Stimulated activated CD8-positive, alpha-beta memory T cell treated with anti-CD3 and anti-CD28 coated beads, Interleukin-12 subunit alpha, Interleukin-12 subunit beta, amount 100 ng/mL, for 24 hours (primary cell): ENCODE data around the gene FAAP100.

ENCODE experiments used
- DNase-seq: peaks from one replicate; pipeline ENCODE4 v3.0.0-alpha.2; 2020; ENCODE audit errors: extremely low read depth

Gene FAAP100

GRCh38 chr17:81511804-81512561, 40.2 kb downstream of the FAAP100 start:
- DNase-seq: no peak

GRCh38 chr17:81511554-81511803, 40.7 kb downstream of the FAAP100 start:
- DNase-seq: no peak

DNA sequence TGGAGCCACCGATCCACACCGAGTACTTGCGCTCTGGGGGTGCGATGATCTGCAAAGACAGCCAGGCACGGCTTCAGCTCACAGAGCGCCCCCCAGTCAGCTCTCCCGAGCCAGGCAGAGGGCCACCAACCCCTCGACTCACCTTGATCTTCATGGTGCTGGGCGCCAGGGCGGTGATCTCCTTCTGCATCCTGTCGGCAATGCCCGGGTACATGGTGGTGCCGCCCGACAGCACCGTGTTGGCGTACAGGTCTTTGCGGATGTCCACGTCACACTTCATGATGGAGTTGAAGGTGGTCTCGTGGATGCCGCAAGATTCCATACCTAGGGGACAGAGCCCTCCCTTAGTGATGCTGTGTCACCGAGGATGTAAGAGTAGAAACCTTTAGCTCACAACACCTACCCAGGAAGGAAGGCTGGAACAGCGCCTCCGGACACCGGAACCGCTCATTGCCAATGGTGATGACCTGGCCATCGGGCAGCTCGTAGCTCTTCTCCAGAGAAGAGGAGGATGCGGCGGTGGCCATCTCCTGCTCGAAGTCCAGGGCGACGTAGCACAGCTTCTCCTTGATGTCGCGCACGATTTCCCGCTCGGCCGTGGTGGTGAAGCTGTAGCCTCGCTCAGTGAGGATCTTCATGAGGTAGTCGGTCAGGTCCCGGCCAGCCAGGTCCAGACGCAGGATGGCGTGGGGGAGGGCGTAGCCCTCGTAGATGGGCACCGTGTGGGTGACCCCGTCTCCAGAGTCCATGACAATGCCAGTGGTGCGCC, 41.2 kb downstream of the FAAP100 start:
- no peak for DNase-seq

GRCh38 chr17:81509972-81510784, 42.0 kb downstream of the FAAP100 start:
- no peak for DNase-seq

- DNase-seq: no peak
Observed at GRCh38 chr17:81509207-81509971, 42.8 kb downstream of the FAAP100 start.

DNA sequence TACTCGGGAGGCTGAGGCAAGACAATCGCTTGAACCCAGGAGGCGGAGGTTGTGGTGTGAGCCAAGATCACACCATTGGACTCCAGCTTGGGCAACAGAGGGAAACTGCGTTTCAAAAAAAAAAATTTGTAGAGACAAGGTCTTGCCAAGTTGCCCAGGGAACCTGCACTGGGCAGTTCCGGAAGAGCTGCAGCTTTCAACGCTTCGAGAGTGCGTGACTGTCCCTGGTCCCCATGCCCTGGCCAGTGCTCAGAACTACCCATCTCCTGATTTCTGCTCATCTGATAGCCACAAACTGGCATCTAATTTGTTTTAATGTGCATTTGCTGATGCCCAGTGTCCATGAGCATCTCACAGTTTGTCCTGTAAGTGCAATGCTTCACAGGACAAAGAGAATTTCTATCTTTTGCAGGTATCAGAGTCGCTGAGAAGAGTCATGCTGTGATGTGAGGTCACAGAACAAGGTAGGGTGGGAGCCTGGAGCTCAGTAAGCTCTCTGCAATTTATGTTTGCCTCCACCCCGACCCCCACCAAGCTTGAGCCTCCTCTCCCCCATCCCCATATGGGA, 43.4 kb downstream of the FAAP100 start:
- DNase-seq: no peak

- no peak for DNase-seq
Observed at GRCh38 chr17:81503619-81504018, 48.5 kb downstream of the FAAP100 start.

- DNase-seq: no peak
Observed at GRCh38 chr17:81502471-81503017, 49.6 kb downstream of the FAAP100 start.

GRCh38 chr17:81500047-81500446, 52.1 kb downstream of the FAAP100 start:
- no peak for DNase-seq

DNA sequence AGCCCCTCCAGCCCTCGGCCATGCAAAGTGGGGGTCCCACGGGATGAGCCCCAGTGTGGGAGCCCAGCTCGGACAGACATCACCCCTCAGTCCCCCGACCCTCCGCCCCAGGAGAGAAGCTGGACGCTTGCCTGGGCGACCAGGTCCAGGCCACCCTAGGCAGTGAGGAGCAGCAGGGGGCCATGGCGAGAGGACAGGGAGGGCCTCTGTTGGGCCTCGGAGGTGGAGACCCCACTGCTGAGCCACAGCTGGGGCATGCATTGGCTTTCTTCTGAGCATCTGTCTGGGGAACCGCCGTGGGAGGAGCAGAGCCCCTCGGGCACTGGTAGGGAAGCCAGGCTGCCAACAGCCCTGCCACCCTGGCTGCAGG, 52.6 kb downstream of the FAAP100 start:
- no peak for DNase-seq

GRCh38 chr17:81498953-81499600, 53.1 kb downstream of the FAAP100 start:
- DNase-seq: no peak

- DNase-seq: no peak
Observed at GRCh38 chr17:81494626-81495377, 57.4 kb downstream of the FAAP100 start.

DNA sequence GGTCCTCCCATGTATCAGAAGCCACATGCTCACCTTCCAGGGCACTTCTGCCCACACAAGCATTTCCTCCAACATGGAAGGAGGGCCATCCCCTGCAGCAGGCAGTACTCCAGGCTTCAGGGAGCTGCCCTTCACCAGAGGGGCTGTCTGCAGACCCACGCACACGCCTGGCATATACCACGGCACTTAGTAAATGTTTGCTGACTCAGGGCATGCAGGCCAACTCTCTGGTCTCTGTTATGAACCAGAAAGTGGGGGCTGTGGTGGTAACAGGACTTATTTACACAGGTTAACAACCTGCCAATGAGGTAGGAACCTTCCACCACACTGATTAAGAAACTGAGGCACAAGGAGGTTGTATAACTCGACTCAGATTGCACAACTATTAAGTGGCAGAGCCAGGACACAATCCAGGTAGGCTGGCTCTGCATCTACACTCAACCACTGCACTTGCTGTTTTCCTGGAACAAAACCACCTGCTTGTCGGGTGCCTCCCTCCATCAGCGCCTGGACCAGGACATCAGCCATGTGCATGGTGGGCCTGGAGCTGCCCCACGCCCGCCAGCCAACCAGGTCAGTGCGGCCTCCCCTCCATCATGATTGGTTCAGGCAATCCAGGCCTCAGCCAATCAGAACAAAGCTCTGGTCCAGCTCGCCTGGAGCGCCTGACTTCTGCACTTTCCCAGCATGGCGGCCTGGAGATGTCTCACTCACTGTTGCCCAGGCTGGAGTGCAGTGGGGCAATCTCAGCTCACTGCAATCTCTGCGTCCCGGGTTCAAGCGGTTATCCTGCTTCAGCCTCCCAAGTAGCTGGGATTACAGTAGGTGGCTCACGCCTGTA, 58.7 kb downstream of the FAAP100 start:
- DNase-seq: no peak

GRCh38 chr17:81492706-81493105, 59.4 kb downstream of the FAAP100 start:
- DNase-seq: no peak

DNA sequence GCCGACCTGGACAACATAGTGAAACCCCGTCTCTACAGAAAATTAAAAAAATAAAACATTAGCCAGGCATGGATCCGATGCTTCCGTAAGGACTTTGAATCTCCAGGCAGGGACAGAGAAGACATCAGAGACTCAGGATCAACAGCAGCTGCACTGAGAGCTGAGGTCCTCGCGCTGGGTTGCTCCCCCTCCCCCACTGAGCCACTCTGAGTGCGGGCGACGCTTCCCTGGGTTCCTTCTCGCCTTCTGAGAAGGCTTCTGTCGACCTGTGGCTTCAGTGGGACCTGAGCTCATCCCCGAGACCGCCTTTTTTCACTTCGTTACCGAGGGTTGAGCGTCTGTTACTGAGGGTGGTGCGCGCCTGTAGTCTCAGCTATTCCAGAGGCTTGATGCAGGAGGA, 60.0 kb downstream of the FAAP100 start:
- DNase-seq: no peak

GRCh38 chr17:81491761-81492160, 60.4 kb downstream of the FAAP100 start:
- DNase-seq: no peak

GRCh38 chr17:81491181-81491581, 61.0 kb downstream of the FAAP100 start:
- no peak for DNase-seq

GRCh38 chr17:81489998-81490992, 61.9 kb downstream of the FAAP100 start:
- DNase-seq: no peak
